DND-41 (cell line): ENCODE measurements around the gene PFKFB3.

Source experiments
- ATAC-seq: fragments of 200-7000 bp; cut with Tn5 transposase; 3 replicates; pipeline ENCODE4 v1.9.1; 2021; ENCODE audit warnings: low read depth; ENCODE audit not compliant: insufficient read depth
- DNase-seq: peaks from one replicate; pipeline ENCODE4 v3.0.0-alpha.2; 2020
- H2AFZ ChIP-seq: 2 replicates; pipeline ENCODE4 v1.6.0; 2012; ENCODE audit warnings: low read depth, low read length
- H3K27ac ChIP-seq: 2 replicates; pipeline ENCODE4 v1.5.1; 2012; ENCODE audit warnings: low read length, inconsistent platforms
- H3K27me3 ChIP-seq: fragments of 200-600 bp; sonication (generic); 2 replicates; pipeline ENCODE4 v1.6.0; 2012; ENCODE audit warnings: low read length, mild to moderate bottlenecking, inconsistent platforms; ENCODE audit not compliant: insufficient read depth, poor library complexity
- H3K36me3 ChIP-seq: 2 replicates; pipeline ENCODE4 v1.5.1; 2012; ENCODE audit warnings: low read length, inconsistent platforms; ENCODE audit not compliant: insufficient read depth
- H3K4me1 ChIP-seq: 2 replicates; pipeline ENCODE4 v1.5.1; 2012; ENCODE audit warnings: mild to moderate bottlenecking, low read length; ENCODE audit not compliant: insufficient read depth
- H3K4me2 ChIP-seq: 2 replicates; pipeline ENCODE4 v1.6.0; 2012; ENCODE audit warnings: mild to moderate bottlenecking, moderate library complexity, low read length, inconsistent platforms; ENCODE audit not compliant: insufficient read depth
- H3K4me3 ChIP-seq, 2 experiments: fragments of 200-600 bp in 1 of 2; shearing (Covaris generic) in 1 of 2; 2 replicates each; pipeline ENCODE4 v1.5.1; 2012 to 2016; ENCODE audit warnings: inconsistent platforms in 2 of 2, low read length in 2 of 2, mild to moderate bottlenecking in 2 of 2, low read depth in 1 of 2, moderate library complexity in 1 of 2
- H3K79me2 ChIP-seq: 2 replicates; pipeline ENCODE4 v1.6.0; 2012; ENCODE audit warnings: low read length, inconsistent platforms; ENCODE audit not compliant: insufficient read depth
- H3K9ac ChIP-seq: 2 replicates; pipeline ENCODE4 v1.6.0; 2012; ENCODE audit warnings: low read depth, mild to moderate bottlenecking, inconsistent platforms, low read length, moderate library complexity
- H3K9me3 ChIP-seq: 2 replicates; pipeline ENCODE4 v1.5.1; 2012; ENCODE audit warnings: low read length, moderate library complexity, mild to moderate bottlenecking, inconsistent platforms; ENCODE audit not compliant: insufficient read depth, severe bottlenecking
- H4K20me1 ChIP-seq: 2 replicates; pipeline ENCODE4 v1.6.0; 2012; ENCODE audit warnings: low read length; ENCODE audit not compliant: insufficient read depth
- EZH2 ChIP-seq: IDR thresholded peaks from 3 replicates; pipeline ENCODE4 v1.6.1; 2012; ENCODE audit warnings: borderline replicate concordance, low read depth, mild to moderate bottlenecking, moderate library complexity, low read length, inconsistent platforms; ENCODE audit not compliant: severe bottlenecking
- TF ChIP-seq, protein P1 (sequence below): IDR thresholded peaks from 2 replicates; pipeline ENCODE4 v1.5.1; 2012; ENCODE audit warnings: borderline replicate concordance, low read length, moderate library complexity, mild to moderate bottlenecking; ENCODE audit not compliant: poor library complexity, severe bottlenecking; ENCODE audit errors: extremely low read depth

PFKFB3 gene

DNA sequence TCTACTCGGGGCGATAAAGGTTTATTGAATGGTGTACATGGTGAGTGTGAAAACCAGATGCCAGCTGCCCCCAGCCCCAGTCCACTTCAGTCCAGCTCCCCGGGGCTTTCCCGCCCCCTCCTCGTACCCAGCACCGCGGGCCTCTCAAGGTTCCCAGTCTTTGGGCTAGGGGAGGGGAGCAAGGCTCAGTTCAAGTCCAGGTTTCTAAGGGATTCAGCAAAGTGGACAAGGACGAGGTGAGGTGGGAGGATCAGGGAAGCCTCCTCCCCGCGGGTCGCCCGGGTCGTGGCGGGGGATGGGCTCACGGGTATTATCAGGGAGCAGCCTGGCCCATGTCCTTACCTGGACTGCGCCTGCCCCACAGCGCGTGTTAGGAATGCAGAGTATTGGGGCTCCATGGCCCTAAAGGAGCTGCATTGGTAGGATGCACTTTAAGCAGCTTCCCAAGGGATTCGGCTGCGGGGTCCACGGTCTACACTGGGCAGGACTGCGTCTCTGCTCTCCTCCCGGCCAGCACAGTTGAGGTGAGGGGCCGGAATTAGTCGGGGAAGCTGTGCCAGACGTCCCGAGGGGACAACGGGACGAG is 541 bp upstream of the PFKFB3 start:
- H4K20me1 ChIP-seq, result peaks cover 26% of the 10 kb centered on the region

GRCh38 chr10:6203331-6204062 is 765 bp downstream of the PFKFB3 start:
- peak; percentile 51 for ATAC-seq
- Histone ChIP-seq H3K27me3 (no peaks in the 10 kb centered on the region), H3K79me2 (peaks cover 50% of the 10 kb centered on the region), H2AFZ (peak overlapping the region; percentile 74), H3K27ac (peak overlapping the region; percentile 79), H3K4me3 (peak overlapping the region; percentile 90 to 94), H4K20me1 (peaks cover 39% of the 10 kb centered on the region), H3K9ac (peak overlapping the region; percentile 88), H3K36me3 (peaks cover 31% of the 10 kb centered on the region), H3K9me3 (no peaks in the 10 kb centered on the region), H3K4me2 (peak overlapping the region; percentile 99), H3K4me1 (peaks cover 46% of the 10 kb centered on the region)
- TF ChIP-seq, protein P1, sequence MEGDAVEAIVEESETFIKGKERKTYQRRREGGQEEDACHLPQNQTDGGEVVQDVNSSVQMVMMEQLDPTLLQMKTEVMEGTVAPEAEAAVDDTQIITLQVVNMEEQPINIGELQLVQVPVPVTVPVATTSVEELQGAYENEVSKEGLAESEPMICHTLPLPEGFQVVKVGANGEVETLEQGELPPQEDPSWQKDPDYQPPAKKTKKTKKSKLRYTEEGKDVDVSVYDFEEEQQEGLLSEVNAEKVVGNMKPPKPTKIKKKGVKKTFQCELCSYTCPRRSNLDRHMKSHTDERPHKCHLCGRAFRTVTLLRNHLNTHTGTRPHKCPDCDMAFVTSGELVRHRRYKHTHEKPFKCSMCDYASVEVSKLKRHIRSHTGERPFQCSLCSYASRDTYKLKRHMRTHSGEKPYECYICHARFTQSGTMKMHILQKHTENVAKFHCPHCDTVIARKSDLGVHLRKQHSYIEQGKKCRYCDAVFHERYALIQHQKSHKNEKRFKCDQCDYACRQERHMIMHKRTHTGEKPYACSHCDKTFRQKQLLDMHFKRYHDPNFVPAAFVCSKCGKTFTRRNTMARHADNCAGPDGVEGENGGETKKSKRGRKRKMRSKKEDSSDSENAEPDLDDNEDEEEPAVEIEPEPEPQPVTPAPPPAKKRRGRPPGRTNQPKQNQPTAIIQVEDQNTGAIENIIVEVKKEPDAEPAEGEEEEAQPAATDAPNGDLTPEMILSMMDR, result peak; percentile 53
- TF ChIP-seq EZH2, result no peak
- DNase-seq, result no peak

More for the DNA sequence above, 541 bp upstream of the PFKFB3 start:
- DNase-seq (no peak), ATAC-seq (no peak)
- H3K9me3 ChIP-seq, result no peaks in the 10 kb centered on the region
- peak overlapping the region; percentile 32 to 94; a peak in 3 of 4 replicates for H3K4me3 ChIP-seq
- H3K79me2 ChIP-seq, result peaks cover 36% of the 10 kb centered on the region
- peaks cover 42% of the 10 kb centered on the region for H3K4me1 ChIP-seq
- H3K27ac ChIP-seq, result peak overlapping the region; percentile 82
- peak overlapping the region; percentile 88 for H3K9ac ChIP-seq
- no peak for TF ChIP-seq EZH2
- TF ChIP-seq, protein P1, result no peak
- peaks cover 19% of the 10 kb centered on the region; the same call in 1 of the 2 replicates for H3K36me3 ChIP-seq
- H3K4me2 ChIP-seq, result peak overlapping the region; percentile 99
- H3K27me3 ChIP-seq, result no peaks in the 10 kb centered on the region
- peak overlapping the region; percentile 78 for H2AFZ ChIP-seq

GRCh38 chr10:6204063-6204340 is 1.3 kb downstream of the PFKFB3 start:
- TF ChIP-seq, protein P1, result no peak
- TF ChIP-seq EZH2, result no peak
- peaks cover 51% of the 10 kb centered on the region for H3K4me1 ChIP-seq
- H3K4me3 ChIP-seq, result peak overlapping the region; percentile 90 to 94
- ATAC-seq, result peak; percentile 23; the same call in 2 of the 3 replicates
- H3K4me2 ChIP-seq, result peak overlapping the region; percentile 99
- H3K27me3 ChIP-seq, result no peaks in the 10 kb centered on the region
- H3K27ac ChIP-seq, result peak overlapping the region; percentile 79
- no peaks in the 10 kb centered on the region for H3K9me3 ChIP-seq
- H4K20me1 ChIP-seq, result peaks cover 44% of the 10 kb centered on the region
- peaks cover 36% of the 10 kb centered on the region for H3K36me3 ChIP-seq
- peak; percentile 65 for DNase-seq
- peak overlapping the region; percentile 74; the same call in 1 of the 2 replicates for H2AFZ ChIP-seq
- H3K79me2 ChIP-seq, result peaks cover 55% of the 10 kb centered on the region
- H3K9ac ChIP-seq, result peak overlapping the region; percentile 88
